ENCODE measurements around the gene SECISBP2.

Gene SECISBP2

GRCh38 chr9:89407070-89407469 lies 88.8 kb downstream of the SECISBP2 start:
- Mint-ChIP-seq H3K4me3 (peak overlapping the region; percentile 41), H3K27ac (peak overlapping the region; percentile 95), H3K4me1 (peaks cover 78% of the 10 kb centered on the region), H3K9me3 (peaks cover 6% of the 10 kb centered on the region), H3K36me3 (peaks cover 100% of the 10 kb centered on the region)
- no peak for ATAC-seq
- DNase-seq (ENCODE audit: low spot score in 2 of 2): no peak

- Mint-ChIP-seq H3K27ac (peak overlapping the region; percentile 95), H3K4me3 (peak overlapping the region; percentile 63), H3K4me1 (peaks cover 90% of the 10 kb centered on the region), H3K9me3 (peaks cover 6% of the 10 kb centered on the region), H3K36me3 (peaks cover 100% of the 10 kb centered on the region)
- DNase-seq (ENCODE audit: low spot score in 2 of 2) (peak; percentile 36 to 76), ATAC-seq (peak; percentile 72)
Measured at GRCh38 chr9:89408628-89409101, 90.4 kb downstream of the SECISBP2 start.
